HepG2 (cell line): ENCODE data around the gene LMX1B. TPM values are rescaled to one million over a fixed set of nuclear protein-coding genes. Genes with fewer than 3 reads are reported as not detected.
"Not testable (repeated sequence)": the region's sequence is repeated elsewhere in the genome, so short reads cannot be mapped to it uniquely, and the experiment has no call there.

Source experiments
- ATAC-seq: fragments of 200-7000 bp; cut with Tn5 transposase; 3 replicates; pipeline ENCODE4 v1.9.1; 2020; ENCODE audit warnings: mild to moderate bottlenecking, moderate library complexity
- BruUV-seq: library from RNA; stranded (reverse); fragments of 400-500 nt; replicated peaks from 2 replicates; lab custom pipeline; 2021; lab: Mats Ljungman, UMichigan
- CTCF ChIA-PET: fragments of 300-600 bp; formaldehyde crosslinking; extraction: SDS; loops from one replicate; lab custom pipeline; 2021; ENCODE audit warnings: low total read pairs, inconsistent platforms, low intra/inter-chr PET ratio; lab: Yijun Ruan, JAX
- POLR2A ChIA-PET: fragments of 350-600 bp; sonication (Branson Sonifier 250); formaldehyde crosslinking; loops from one replicate; lab custom pipeline; 2020; ENCODE audit warnings: antibody characterized with exemption, inconsistent platforms; lab: Yijun Ruan, JAX
- DNase-seq: peaks from one replicate; pipeline ENCODE4 v3.0.0-alpha.2; 2015; ENCODE audit warnings: low spot score
- FAIRE-seq: peaks from 3 replicates; lab custom pipeline; 2011; peaks lifted over from hg19 to GRCh38; lab: Jason Lieb, UNC
- H2AFZ ChIP-seq: one replicate; pipeline ENCODE4 v1.6.1; 2011; ENCODE audit warnings: low read length, inconsistent platforms
- H3K27ac ChIP-seq: fragments of 300-600 bp; 3 replicates; pipeline ENCODE4 v1.8.0; 2011; ENCODE audit warnings: mixed run types, mild to moderate bottlenecking, mixed read lengths, low read length, inconsistent platforms; ENCODE audit not compliant: insufficient read depth; ENCODE audit errors: extremely low read length
- H3K27me3 ChIP-seq, 2 experiments: fragments of 200-600 bp in 1 of 2; 2 replicates in 1 of 2; 3 replicates in 1 of 2; pipeline versions ENCODE4 v1.6.0 to v1.8.0; 2011; ENCODE audit warnings: low read length in 2 of 2, mild to moderate bottlenecking in 2 of 2, moderate library complexity in 2 of 2, inconsistent platforms in 1 of 2; ENCODE audit not compliant: insufficient read depth in 2 of 2, control insufficient read depth in 1 of 2
- H3K36me3 ChIP-seq, 2 experiments: fragments of 200-600 bp in 1 of 2; replicated peaks in 1 of 2; 2 replicates in 1 of 2; 3 replicates in 1 of 2; pipeline versions ENCODE4 v1.5.1 to v1.8.0; 2011; ENCODE audit warnings: low read length in 2 of 2, inconsistent platforms in 1 of 2; ENCODE audit not compliant: insufficient read depth in 2 of 2, control insufficient read depth in 1 of 2
- H3K4me1 ChIP-seq: 2 replicates; pipeline ENCODE4 v1.5.1; 2012; ENCODE audit warnings: low read length, inconsistent platforms; ENCODE audit not compliant: insufficient read depth
- H3K4me2 ChIP-seq: 2 replicates; pipeline ENCODE4 v1.6.0; 2011; ENCODE audit warnings: low read depth, low read length, inconsistent platforms
- H3K4me3 ChIP-seq, 3 experiments: fragments of 200-600 bp in 1 of 3; sonication (generic), shearing (Covaris generic) in 1 of 3; replicated peaks in 1 of 3; 2 replicates each; pipeline ENCODE4 v1.5.1; 2011 to 2016; ENCODE audit warnings: low read length in 3 of 3, inconsistent platforms in 2 of 3, low read depth in 2 of 3, mild to moderate bottlenecking in 2 of 3, control low read depth in 1 of 3, mixed read lengths in 1 of 3; ENCODE audit not compliant: insufficient read depth in 1 of 3
- H3K79me2 ChIP-seq: one replicate; pipeline ENCODE4 v1.6.1; 2011; ENCODE audit warnings: low read length, inconsistent platforms; ENCODE audit not compliant: insufficient read depth
- H3K9ac ChIP-seq: 2 replicates; pipeline ENCODE4 v1.6.0; 2011; ENCODE audit warnings: mild to moderate bottlenecking, low read depth, low read length, inconsistent platforms; ENCODE audit not compliant: insufficient read depth
- H3K9me3 ChIP-seq: 2 replicates; pipeline ENCODE4 v1.5.1; 2012; ENCODE audit warnings: mild to moderate bottlenecking, low read length
- H4K20me1 ChIP-seq: 2 replicates; pipeline ENCODE4 v1.6.0; 2011; ENCODE audit warnings: inconsistent platforms, mild to moderate bottlenecking, low read length, moderate library complexity; ENCODE audit not compliant: insufficient read depth
- ATM ChIP-seq: fragments of 450-650 bp; IDR thresholded peaks from 2 replicates; pipeline ENCODE4 v1.7.1; 2017; ENCODE audit warnings: mild to moderate bottlenecking, borderline replicate concordance
- MAFK ChIP-seq, 2 experiments: IDR thresholded peaks in 1 of 2; conservative IDR thresholded peaks in 1 of 2; 2 replicates each; pipeline ENCODE4 v1.6.1; 2011; ENCODE audit warnings: improper control_type of control experiment in 2 of 2, low read length in 2 of 2
- NAIF1 ChIP-seq: sonication (generic); formaldehyde crosslinking; IDR thresholded peaks from 2 replicates; pipeline ENCODE4 v1.5.0; 2020; ENCODE audit warnings: mild to moderate bottlenecking, missing genetic modification reagents, borderline replicate concordance
- NCOA2 ChIP-seq: sonication (generic); formaldehyde crosslinking; IDR thresholded peaks from 2 replicates; pipeline ENCODE4 v1.8.0; 2022; ENCODE audit warnings: inconsistent platforms
- RBFOX2 ChIP-seq: fragments of 200-400 bp; formaldehyde crosslinking; IDR thresholded peaks from 2 replicates; pipeline ENCODE4 v1.6.1; 2017; ENCODE audit warnings: low read depth, mild to moderate bottlenecking, low read length
- SETDB1 ChIP-seq: sonication (generic); formaldehyde crosslinking; IDR thresholded peaks from 2 replicates; pipeline ENCODE4 v1.5.1; 2020; ENCODE audit warnings: missing genetic modification reagents, mild to moderate bottlenecking, borderline replicate concordance
- ZBTB7A ChIP-seq: sonication (generic); formaldehyde crosslinking; IDR thresholded peaks from 2 replicates; pipeline ENCODE4 v1.8.0; 2022; ENCODE audit warnings: mild to moderate bottlenecking, missing genetic modification reagents
- ZFP41 ChIP-seq: sonication (generic); formaldehyde crosslinking; IDR thresholded peaks from 2 replicates; pipeline ENCODE4 v1.4.0; 2020; ENCODE audit warnings: mild to moderate bottlenecking, missing genetic modification reagents, borderline replicate concordance
- ZNF121 ChIP-seq: sonication (generic); formaldehyde crosslinking; IDR thresholded peaks from 2 replicates; pipeline ENCODE4 v1.5.0; 2020; ENCODE audit warnings: mild to moderate bottlenecking, missing genetic modification reagents
- ZNF614 ChIP-seq: IDR thresholded peaks from 2 replicates; pipeline ENCODE4 v1.6.1; 2018; ENCODE audit warnings: missing biosample characterization, missing genetic modification reagents, inconsistent platforms, borderline replicate concordance
- ZNF660 ChIP-seq: sonication (generic); formaldehyde crosslinking; IDR thresholded peaks from 2 replicates; pipeline ENCODE4 v1.5.1; 2020; ENCODE audit warnings: mild to moderate bottlenecking, low read depth, missing genetic modification reagents, borderline replicate concordance
- ZNF766 ChIP-seq: sonication (generic); formaldehyde crosslinking; IDR thresholded peaks from 2 replicates; pipeline ENCODE4 v1.5.0; 2020; ENCODE audit warnings: missing genetic modification reagents, borderline replicate concordance
- WGBS: methylation state at CpG from one replicate; pipeline ENCODE4 v1.1.6; 2017; ENCODE audit warnings: low lambda C conversion rate; 5-methylcytosine and 5-hydroxymethylcytosine counted together
- in situ Hi-C: cut with HindIII; loops from 2 replicates; pipeline ENCODE4 v1.10.0; 2017; ENCODE audit warnings: low pct_unique_long_range_greater_than_20kb; ENCODE audit not compliant: extremely low pct_ligation_motif_present
- intact Hi-C: fragments of 100-400 bp; cut with micrococcal nuclease; formaldehyde crosslinking; loops from one replicate; pipeline ENCODE4 v1.10.0; 2022; ENCODE audit not compliant: unreplicated experiment
- polyA plus RNA-seq, 8 experiments: library from polyadenylated mRNA; depleted of rRNA in 3 of 8; stranded (reverse) in 7 of 8; unstranded in 1 of 8; fragments of >200 nt; fragmentation: Illumina TruSeq in 4 of 8; extraction: Trizol in 4 of 8; gene quantifications; 2 replicates each; pipeline versions ENCODE4 v1.2.1 to v1.2.3, GENCODE V29; 2011 to 2016; ENCODE audit warnings: low read depth in 4 of 8, missing spikeins in 1 of 8, mixed read lengths in 1 of 8; ENCODE audit not compliant: insufficient read depth in 1 of 8
- total RNA-seq, 5 experiments: library from RNA; depleted of rRNA; stranded (reverse); fragments of >200 nt; fragmentation: Illumina TruSeq; extraction: Trizol; gene quantifications; 2 replicates each; pipeline ENCODE4 v1.2.3, GENCODE V29; 2016; ENCODE audit warnings: low read depth in 1 of 5

Gene LMX1B
- total and polyA plus RNA-seq, 2 of the 13 experiments (the other 11 are each of a cell fraction or from before 2014, with no cell fraction given): not detected

DNA sequence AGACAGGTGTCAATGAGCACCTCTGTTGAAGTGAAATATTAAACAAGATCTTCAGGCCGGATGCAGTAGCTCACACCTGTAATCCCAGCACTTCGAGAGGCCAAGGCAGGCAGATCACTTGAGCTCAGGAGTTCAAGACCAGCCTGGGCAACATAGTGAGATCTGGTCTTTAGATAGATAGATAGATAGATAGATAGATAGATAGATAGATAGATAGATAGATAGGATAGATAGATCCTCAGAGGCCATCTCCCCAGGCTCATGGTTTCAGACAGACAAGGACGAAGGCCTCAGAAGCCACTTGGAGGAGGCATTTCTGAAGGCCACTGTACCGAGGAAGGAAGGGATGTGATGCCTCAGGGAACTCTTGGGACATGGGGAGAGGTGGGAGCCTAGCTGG, 42.5 kb downstream of the LMX1B start:
- POLR2A ChIA-PET, H4K20me1 ChIP-seq, H3K79me2 ChIP-seq, CTCF ChIA-PET, H3K4me1 ChIP-seq, H2AFZ ChIP-seq, BruUV-seq, ATAC-seq, H3K4me3 ChIP-seq, H3K4me2 ChIP-seq, FAIRE-seq, H3K9ac ChIP-seq, H3K36me3 ChIP-seq, H3K9me3 ChIP-seq, DNase-seq, intact Hi-C loops, in situ Hi-C loops, H3K27ac ChIP-seq: not testable (repeated sequence)
- peaks cover 5 to 60% of the 10 kb centered on the region in 2 experiments for H3K27me3 ChIP-seq
- WGBS: 4% methylated on average over 4 of the region's 4 CpGs

- no peak overlapping the region for H3K4me3 ChIP-seq
- no peak overlapping the region for H3K4me2 ChIP-seq
- H2AFZ ChIP-seq: no peak overlapping the region
- TF ChIP-seq NCOA2 (no peak), RBFOX2 (no peak), MAFK (conservative IDR thresholded peaks at IDR 0.05 in 1 of 2, IDR thresholded peaks at IDR 0.05 in 1 of 2; ENCODE audit: low read length in 2 of 2) (no peak), ATM (no peak), ZNF121 (CRISPR knock-in tag) (no peak), SETDB1 (CRISPR knock-in tag) (no peak), ZFP41 (CRISPR knock-in tag) (no peak), ZBTB7A (no peak), ZNF660 (no peak), ZNF614 (CRISPR knock-in tag) (no peak), NAIF1 (CRISPR knock-in tag) (no peak), ZNF766 (no peak)
- H3K79me2 ChIP-seq: no peaks in the 10 kb centered on the region
- H4K20me1 ChIP-seq: no peaks in the 10 kb centered on the region
- H3K4me1 ChIP-seq: peaks cover 10% of the 10 kb centered on the region; the same call in 1 of the 2 replicates
- ChIA-PET CTCF (no interaction called here), POLR2A (no interaction called here)
- H3K9ac ChIP-seq: no peak overlapping the region
- 20% methylated on average over 13 of the region's 13 CpGs for WGBS
- no TSS peak for BruUV-seq
- no peaks in the 10 kb centered on the region for H3K9me3 ChIP-seq
- ATAC-seq: no peak
- FAIRE-seq: no peak
- H3K27me3 ChIP-seq: peaks cover 3 to 44% of the 10 kb centered on the region in 2 experiments
- no peak overlapping the region for H3K27ac ChIP-seq
- no peak for DNase-seq
- intact Hi-C loops: no loop called here
- H3K36me3 ChIP-seq: no peaks in the 10 kb centered on the region
- in situ Hi-C loops: no loop called here
Observed at GRCh38 chr9:126658201-126658825, 44.6 kb downstream of the LMX1B start.
